Measurements from ENCODE around the gene TRPV3. TPM values are rescaled to one million over a fixed set of nuclear protein-coding genes. Genes with fewer than 3 reads are reported as not detected.

The TRPV3 gene
- total and polyA plus RNA-seq, 2 donors from 2014 or later, result 0.13 to 1.2 TPM

- no peaks in the 10 kb centered on the region for H3K9me3 ChIP-seq (ENCODE audit: control insufficient read depth in 2 of 3, insufficient read depth in 1 of 3, low read length in 3 of 3)
- no peak for FAIRE-seq
- no peak overlapping the region for H3K27ac ChIP-seq (ENCODE audit: low read depth in 2 of 2, low read length in 2 of 2)
- no peak overlapping the region for H3K9ac ChIP-seq (ENCODE audit: low read length in 3 of 3)
- no peak for DNase-seq
- no peak overlapping the region for H3K4me3 ChIP-seq (ENCODE audit: low read length in 3 of 3)
- no peaks in the 10 kb centered on the region for H3K27me3 ChIP-seq (ENCODE audit: control insufficient read depth, insufficient read depth, low read length)
- intact Hi-C loops (cut with DNase I), result no loop called here
- H3K36me3 ChIP-seq (ENCODE audit: control insufficient read depth in 2 of 3, insufficient read depth in 3 of 3, low read length in 3 of 3), result peaks cover 0 to 2% (median 0%) of the 10 kb centered on the region in 3 donors
- no peaks in the 10 kb centered on the region for H3K4me1 ChIP-seq (ENCODE audit: control insufficient read depth in 2 of 3, insufficient read depth in 2 of 3, low read depth in 1 of 3, low read length in 3 of 3)
- no peak for TF ChIP-seq CTCF (IDR thresholded peaks at IDR 0.05; ENCODE audit: borderline replicate concordance, extremely low read depth, insufficient read depth)
These were observed 39.3 kb upstream of the TRPV3 start for GRCh38 chr17:3596804-3597464.

GRCh38 chr17:3594976-3595375 is 37.4 kb upstream of the TRPV3 start:
- no peak overlapping the region for H3K9ac ChIP-seq (ENCODE audit: low read length in 3 of 3)

GRCh38 chr17:3594051-3594800 is 36.6 kb upstream of the TRPV3 start:
- DNase-seq, result peak in 1 of 5 donors; percentile 53
- Histone ChIP-seq H3K27me3 (ENCODE audit: control insufficient read depth, insufficient read depth, low read length) (no peaks in the 10 kb centered on the region), H3K4me1 (ENCODE audit: control insufficient read depth in 2 of 3, insufficient read depth in 2 of 3, low read depth in 1 of 3, low read length in 3 of 3) (no peaks in the 10 kb centered on the region), H3K9me3 (ENCODE audit: control insufficient read depth in 2 of 3, insufficient read depth in 1 of 3, low read length in 3 of 3) (no peaks in the 10 kb centered on the region), H3K9ac (ENCODE audit: low read length in 3 of 3) (no peak overlapping the region), H3K27ac (ENCODE audit: low read depth in 2 of 2, low read length in 2 of 2) (no peak overlapping the region), H3K4me3 (ENCODE audit: low read length in 3 of 3) (no peak overlapping the region), H3K36me3 (ENCODE audit: control insufficient read depth in 2 of 3, insufficient read depth in 3 of 3, low read length in 3 of 3) (peaks cover 0 to 13% (median 11%) of the 10 kb centered on the region in 3 donors)
- no peak for FAIRE-seq
- no peak for TF ChIP-seq CTCF (IDR thresholded peaks at IDR 0.05; ENCODE audit: borderline replicate concordance, extremely low read depth, insufficient read depth)
- intact Hi-C loops (cut with DNase I), result no loop called here

More at GRCh38 chr17:3594976-3595375, 37.4 kb upstream of the TRPV3 start:
- peaks cover 0 to 7% (median 6%) of the 10 kb centered on the region in 3 donors for H3K36me3 ChIP-seq (ENCODE audit: control insufficient read depth in 2 of 3, insufficient read depth in 3 of 3, low read length in 3 of 3)
- no peaks in the 10 kb centered on the region for H3K9me3 ChIP-seq (ENCODE audit: control insufficient read depth in 2 of 3, insufficient read depth in 1 of 3, low read length in 3 of 3)
- intact Hi-C loops (cut with DNase I), result no loop called here
- no peak overlapping the region for H3K27ac ChIP-seq (ENCODE audit: low read depth in 2 of 2, low read length in 2 of 2)
- no peak for TF ChIP-seq CTCF (IDR thresholded peaks at IDR 0.05; ENCODE audit: borderline replicate concordance, extremely low read depth, insufficient read depth)
- no peaks in the 10 kb centered on the region for H3K4me1 ChIP-seq (ENCODE audit: control insufficient read depth in 2 of 3, insufficient read depth in 2 of 3, low read depth in 1 of 3, low read length in 3 of 3)
- H3K27me3 ChIP-seq (ENCODE audit: control insufficient read depth, insufficient read depth, low read length), result no peaks in the 10 kb centered on the region
- H3K4me3 ChIP-seq (ENCODE audit: low read length in 3 of 3), result no peak overlapping the region
- no peak for FAIRE-seq
- peak in 1 of 5 donors; percentile 18 for DNase-seq
